Adrenal gland (tissue), 5 donors: ENCODE results near the gene MOSPD2.

ENCODE experiments used
- CTCF ChIP-seq, 6 experiments: fragments of 450-650 bp in 4 of 6; fragments of 200-600 bp in 2 of 6; sonication (generic) in 1 of 6; IDR thresholded peaks; 1 replicate in 5 of 6; 2 replicates in 1 of 6; pipeline versions ENCODE4 v1.5.1 to v1.8.0; 2016 to 2021; ENCODE audit warnings: antibody characterized with exemption in 6 of 6, mild to moderate bottlenecking in 2 of 6, moderate library complexity in 1 of 6
- POLR2A ChIP-seq, 2 donors: fragments of 450-650 bp; IDR thresholded peaks; one replicate each; pipeline ENCODE4 v1.6.1; 2017; ENCODE audit warnings: antibody characterized with exemption in 2 of 2, mild to moderate bottlenecking in 2 of 2, moderate library complexity in 1 of 2
- donor health status: DM: no; HTN: no; CAD: no.

- no peak for TF ChIP-seq CTCF (IDR thresholded peaks at IDR 0.05)
- no peak for TF ChIP-seq POLR2A (IDR thresholded peaks at IDR 0.05)
Observed at GRCh38 chrX:14941301-14941700, 68.1 kb downstream of the MOSPD2 start.
